HT1080 (cell line): Measurements from ENCODE around the gene PTK6. TPM values are rescaled to one million over a fixed set of nuclear protein-coding genes. Genes with fewer than 3 reads are reported as not detected.

ENCODE experiments used
- DNase-seq: peaks from one replicate; pipeline ENCODE4 v3.0.0-alpha.2; 2015; ENCODE audit warnings: low read depth
- total RNA-seq: library from RNA; depleted of rRNA; stranded (reverse); fragments of >200 nt; shearing (Covaris generic); gene quantifications from 2 replicates; pipeline ENCODE4 v1.2.3, GENCODE V29; 2014

PTK6 gene
- total RNA-seq, 1 experiment from 2014 or later: not detected

DNA sequence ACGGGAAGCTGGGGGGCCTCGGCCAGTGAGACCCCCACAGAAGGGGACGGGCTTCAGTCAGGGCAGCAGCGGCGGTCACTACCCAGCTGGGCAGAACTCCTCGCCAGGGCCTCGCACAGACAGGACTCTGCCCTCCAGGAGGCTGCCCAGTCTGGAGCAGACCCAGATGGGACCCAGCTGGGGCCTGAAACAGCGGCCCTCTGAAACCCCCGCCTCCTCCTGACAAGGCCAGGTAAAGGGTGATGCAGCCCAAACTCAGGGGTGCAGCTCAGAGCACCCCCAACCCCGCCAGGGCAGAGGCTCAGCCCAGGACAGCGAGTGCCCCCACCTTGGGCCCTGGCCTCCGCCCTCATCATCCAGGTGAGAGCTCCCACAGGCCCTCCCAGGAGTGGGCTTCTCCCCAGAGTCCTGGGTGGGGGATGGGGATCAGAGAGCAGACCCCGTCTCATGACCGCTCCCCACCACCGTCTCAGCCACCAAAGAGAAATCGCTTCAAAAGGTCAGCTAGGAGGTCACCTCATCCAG is 40.5 kb downstream of the PTK6 start:
- DNase-seq: no peak

DNA sequence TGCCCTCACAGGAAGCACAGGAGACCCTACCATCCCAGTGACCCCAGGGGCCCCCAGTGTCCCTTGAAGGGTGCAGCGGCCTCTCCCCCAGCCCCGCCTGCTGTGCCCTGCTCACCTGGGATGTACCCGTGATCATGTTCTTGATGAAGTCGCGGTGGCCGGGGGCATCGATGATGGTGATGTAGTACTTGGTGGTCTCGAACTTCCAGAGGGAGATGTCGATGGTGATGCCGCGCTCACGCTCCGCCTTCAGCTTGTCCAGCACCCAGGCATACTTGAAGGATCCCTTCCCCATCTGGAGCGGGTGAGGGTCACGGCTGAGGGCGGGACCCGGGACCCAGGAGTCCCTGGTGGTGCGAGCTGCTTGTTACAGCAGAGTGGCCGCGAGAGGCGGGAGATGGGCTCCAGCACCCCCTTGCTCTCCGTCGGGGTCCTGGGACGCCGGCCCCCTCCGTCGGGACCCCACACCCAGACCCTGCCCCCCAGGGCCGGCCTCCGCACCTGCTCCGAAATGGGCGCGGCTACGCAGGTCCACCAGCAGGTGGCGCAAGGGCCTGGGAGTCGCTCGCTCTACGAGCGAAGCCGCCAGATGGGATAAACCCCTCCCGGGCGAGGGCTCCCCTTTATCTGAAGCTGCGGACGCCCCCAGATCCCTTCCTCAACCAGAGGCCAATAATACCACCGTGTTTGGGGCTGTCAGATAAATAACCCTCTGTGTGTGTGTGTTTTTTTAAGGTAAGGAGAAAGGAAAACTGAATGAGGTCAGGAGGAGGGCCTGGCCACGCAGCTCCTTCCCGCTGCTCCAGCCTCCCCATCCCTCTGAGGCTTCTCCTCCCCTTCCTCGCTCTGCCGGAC is 41.2 kb downstream of the PTK6 start:
- DNase-seq: no peak

DNA sequence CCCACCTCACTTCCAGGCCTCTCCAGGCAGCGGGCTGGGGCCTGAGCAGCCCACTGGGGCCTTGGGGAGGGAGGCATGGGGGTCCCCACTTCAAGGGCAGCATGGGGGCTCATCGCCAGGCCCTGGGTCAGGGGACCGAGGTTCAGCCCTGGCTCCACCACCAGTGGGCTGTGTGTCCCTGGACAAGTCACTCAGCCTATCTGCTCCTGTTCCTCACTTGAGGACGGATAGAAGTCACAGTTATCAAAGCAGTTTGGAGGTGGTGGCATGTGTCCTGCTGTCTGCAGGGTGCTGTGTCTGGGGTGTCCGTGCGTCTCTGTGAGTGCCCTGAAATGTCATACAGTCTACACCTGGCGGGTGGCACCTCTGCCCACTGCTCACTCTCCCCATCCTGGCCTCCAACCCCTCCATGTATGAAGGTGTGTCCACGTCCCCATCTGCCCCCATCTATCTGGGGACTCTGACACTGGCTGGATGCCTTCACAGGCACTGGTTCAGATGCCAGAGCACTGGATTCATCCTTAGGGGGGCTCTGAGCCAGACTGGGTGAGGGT is 41.9 kb downstream of the PTK6 start:
- DNase-seq: no peak

DNA sequence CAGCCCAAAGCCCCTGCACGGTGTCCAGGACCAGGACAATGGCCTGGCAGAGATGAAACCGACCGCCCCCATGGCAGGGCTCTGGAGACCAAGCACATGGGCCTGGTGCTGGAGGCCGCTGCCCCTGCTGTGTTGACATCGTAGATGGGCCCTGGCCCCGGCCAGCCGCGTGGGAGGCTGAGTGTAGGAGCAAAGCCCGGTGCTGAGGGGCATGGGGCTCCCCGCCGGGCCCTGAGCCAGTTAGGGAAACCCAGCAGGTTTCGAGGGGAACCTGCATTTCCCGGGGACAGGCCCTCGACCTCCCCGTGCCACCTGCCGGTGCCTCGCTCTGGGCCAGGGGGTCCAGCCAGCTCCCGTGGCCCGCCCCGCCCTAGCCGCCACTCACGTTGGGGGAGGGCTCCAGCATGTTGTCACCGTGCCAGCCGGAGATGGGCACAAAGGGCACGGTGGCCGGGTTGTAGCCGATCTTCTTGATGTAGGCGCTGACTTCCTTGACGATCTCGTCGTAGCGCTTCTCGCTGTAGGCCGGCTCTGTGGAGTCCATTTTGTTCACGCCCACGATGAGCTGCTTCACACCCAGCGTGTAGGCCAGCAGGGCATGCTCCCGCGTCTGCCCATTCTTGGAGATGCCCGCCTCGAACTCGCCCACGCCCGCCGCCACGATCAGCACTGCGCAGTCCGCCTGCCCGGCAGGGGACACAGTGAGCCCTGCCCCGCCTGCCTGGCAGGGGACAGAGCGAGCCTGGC is 42.6 kb downstream of the PTK6 start:
- DNase-seq: no peak

DNA sequence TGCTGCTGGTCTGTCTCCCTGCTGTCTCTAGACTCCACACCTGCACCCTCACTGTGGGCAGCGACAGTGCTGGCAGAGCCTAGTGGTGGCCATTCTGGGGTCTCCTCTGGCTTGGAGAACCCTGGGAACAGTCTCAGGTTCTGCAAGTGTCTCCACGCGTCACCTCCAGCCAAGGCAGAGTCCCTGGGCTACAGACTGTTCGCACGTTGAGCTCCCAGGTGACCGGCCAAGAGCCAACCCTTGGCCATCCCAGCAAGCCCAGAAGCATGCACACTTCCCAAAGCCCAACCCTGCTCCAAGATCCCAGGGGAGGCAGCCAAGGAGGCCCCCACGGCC is 43.1 kb downstream of the PTK6 start:
- DNase-seq: no peak

DNA sequence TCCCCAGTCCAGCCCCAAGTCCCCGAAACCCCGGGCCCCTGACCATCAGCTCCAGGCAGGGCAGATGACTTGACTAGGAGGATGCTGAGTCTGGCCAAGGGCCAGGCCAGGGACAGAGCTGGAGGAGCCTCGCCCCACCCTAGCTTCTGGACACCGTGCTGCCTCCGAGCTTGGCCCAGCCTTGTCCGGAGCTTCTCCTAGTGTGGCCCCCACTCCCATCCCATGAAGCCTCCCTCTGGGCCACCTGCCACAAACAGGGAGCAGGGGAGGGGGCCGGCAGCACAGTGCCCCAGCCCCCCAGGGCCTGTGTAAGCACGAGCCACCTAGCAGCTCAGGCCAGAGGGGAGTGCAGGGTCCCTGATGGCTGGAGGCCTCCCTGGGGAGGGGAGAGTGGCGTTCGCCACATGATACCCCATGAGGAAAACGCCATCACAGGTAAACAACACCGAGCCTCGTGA is 43.6 kb downstream of the PTK6 start:
- DNase-seq: no peak

DNA sequence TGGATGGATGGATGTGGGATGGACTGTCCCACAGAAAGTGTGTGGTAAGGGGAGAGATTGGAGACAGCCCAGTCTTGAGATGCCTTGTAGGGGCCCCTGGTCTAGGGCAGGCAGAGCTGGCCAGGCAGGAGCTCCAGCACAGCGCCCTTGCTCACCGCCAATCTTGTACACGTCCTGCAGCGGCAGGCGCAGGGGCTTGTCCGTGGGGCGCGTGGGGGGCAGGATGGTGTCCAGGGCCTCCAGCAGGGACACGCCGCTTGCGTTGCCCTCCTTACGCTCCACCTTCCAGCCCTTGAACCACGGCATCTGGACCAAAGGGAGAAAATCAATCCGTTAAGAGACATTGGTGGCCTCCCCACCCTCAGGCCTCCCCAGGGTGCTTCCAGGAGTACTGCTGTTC is 44.2 kb downstream of the PTK6 start:
- DNase-seq: no peak

DNA sequence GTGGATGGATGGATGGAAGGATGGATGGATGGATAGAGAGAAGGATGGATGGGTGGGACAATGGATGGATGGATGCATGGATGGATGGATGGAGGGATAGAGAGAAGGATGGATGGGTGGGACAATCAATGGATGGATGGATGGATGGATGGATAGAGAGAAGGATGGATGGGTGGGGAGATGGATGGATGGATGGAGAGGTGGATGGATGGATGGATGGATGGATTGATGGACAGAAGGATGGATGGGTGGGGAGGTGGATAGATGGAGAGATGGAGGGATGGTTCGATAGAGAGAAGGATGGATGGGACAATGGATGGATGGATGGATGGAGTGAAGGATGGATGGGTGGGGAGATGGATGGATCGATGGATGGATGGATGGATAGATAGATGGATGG is 44.7 kb downstream of the PTK6 start:
- no peak for DNase-seq

DNA sequence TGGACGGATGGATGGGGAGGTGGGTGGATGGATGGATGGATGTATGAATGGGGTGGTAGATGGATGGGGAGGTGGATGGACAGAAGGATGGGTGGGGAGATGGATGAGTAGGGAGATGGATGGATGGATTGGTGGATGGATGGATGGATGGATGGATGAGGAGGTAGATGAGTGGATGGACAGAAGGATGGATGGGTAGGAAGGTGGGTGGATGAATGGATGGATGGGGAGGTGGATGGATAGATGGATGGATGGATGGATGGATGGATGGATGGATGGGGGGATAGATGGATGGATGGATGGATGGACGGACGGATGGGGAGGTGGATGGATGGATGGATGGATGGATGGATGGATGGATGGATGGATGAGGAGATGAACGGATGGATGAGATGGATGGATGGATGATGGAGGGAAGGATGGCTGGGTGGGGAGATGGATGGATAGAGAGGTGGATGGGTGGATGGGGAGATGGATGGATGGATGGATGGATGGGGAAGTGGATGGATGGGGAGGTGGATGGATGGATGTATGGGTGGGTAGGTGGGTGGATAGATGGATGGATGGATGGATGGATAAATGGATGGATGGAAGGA is 45.4 kb downstream of the PTK6 start:
- no peak for DNase-seq

DNA sequence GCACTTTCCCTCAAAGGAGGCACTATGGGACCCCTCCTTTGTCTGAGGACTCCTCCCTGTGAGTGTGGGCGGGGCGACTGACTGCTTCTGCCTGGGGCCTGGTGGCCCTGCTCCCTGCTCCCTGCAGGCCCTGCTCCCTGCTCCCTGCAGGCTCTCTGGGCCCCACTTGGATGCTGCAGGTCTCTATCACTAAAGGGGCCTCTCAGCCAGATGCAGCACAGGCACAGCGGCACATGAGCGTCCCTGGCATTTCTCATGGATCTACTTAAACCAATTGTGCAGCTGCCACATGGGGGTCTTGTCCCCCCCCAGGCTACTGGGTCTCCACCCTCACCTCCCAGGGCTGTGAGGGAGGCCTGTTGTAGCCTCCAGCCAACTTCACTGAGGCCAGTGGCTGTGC is 46.1 kb downstream of the PTK6 start:
- no peak for DNase-seq

DNA sequence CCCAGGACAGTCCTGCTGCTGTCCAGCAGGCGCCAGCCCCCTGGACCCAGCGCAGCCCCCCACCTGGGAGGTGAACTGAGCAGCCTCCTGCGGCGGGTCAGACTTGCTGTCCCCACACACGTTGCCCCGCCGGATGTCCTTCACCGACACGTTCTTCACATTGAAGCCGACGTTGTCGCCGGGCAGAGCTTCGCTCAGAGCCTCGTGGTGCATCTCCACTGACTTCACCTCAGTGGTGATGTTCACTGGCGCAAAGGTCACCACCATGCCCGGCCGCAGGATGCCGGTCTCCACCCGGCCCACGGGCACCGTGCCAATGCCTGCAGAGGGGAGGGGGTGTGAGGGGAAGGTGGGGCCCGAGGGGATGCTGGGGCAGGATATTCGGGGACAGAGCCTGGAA is 46.8 kb downstream of the PTK6 start:
- DNase-seq: no peak

DNA sequence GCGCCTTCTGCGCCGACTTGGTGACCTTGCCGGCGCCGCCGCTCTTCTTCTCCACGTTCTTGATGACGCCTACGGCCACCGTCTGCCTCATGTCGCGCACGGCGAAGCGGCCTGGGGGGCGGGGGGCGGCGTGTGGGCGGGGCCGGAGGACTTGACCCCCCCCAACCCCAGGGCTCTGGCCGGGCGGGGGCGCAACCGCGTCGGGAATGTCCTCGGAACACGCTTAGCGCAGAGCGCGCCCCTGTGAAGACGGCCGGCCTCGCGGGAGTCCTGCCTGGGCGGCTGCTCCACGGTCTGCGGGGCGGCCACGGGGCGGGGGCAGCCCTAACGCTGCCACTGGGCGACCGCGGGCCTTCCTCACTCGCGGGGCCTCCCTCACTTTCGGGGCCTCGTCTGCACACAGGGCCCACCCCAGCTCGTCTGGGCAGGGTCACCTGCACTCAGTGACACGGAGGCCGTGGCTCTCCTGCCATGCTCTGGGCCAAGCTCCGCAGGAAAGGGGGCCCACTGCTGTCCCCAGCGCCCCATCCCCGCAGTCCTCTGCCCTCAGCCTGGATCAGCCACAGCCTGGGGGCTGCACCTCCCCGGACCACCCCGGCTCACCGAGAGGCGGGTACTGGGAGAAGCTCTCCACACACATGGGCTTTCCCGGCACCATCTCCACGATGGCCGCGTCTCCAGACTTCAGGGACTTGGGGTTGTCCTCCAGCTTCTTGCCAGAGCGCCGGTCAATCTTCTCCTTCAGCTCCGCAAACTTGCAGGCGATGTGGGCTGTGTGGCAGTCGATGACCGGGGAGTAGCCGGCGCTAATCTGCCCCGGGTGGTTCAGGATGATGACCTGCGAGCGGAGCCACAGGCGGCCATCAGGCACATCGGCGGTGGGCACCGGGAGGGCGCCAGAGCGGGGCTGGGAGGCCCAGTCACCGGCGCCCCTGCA is 48.6 kb downstream of the PTK6 start:
- no peak for DNase-seq

DNA sequence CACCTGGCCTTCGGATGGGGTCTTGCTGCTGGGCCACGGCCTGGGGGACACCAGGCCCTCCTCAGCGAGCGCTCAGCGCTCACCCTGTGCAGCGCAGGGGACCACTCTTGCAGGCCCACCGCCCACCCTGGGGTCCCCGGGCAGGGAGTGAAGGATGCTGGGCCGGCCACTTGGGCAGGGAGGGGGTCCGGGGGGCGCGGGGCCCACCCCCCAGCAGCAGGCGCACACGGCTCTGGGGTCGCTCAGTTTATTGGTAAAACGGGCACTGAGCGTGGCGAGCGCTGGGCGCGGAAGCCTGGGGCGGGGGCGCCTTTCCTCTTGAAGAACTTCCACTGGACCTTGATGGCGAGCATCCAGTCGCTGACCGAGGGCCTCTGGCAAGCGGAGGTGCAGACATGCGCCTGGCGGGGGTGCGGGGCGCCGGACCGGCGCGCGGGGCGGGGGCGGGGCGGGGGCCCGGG is 49.4 kb downstream of the PTK6 start:
- DNase-seq: no peak

DNA sequence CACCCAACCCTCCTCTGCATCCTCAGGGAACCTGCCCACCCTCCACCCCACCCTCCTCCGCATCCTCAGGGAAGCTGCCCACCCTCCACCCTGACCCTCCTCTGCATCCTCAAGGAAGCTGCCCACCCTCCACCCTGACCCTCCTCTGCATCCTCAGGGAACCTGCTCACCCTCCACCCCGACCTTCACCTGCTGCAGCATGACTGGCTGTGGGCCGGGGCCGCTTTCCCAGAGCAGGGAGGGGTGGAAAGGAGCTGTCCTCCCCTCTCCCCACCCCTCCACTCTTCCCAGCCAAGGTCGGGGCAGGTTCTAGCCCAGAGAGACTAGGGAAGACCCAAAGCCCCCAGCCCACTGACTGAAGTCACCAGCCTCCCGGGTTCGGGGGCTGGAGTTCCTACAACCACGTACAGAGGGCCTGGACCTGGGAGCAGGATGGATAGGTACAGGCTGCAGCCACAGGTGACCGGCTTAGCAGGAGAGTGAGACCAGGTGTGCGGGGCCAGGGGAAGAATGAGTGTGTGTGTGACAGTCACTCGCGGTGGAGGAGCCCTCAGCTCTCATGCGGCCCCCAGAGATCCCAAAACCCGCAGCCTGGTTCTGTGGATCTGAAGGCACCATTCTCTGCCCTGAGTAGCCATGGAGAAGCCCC is 49.9 kb downstream of the PTK6 start:
- no peak for DNase-seq

DNA sequence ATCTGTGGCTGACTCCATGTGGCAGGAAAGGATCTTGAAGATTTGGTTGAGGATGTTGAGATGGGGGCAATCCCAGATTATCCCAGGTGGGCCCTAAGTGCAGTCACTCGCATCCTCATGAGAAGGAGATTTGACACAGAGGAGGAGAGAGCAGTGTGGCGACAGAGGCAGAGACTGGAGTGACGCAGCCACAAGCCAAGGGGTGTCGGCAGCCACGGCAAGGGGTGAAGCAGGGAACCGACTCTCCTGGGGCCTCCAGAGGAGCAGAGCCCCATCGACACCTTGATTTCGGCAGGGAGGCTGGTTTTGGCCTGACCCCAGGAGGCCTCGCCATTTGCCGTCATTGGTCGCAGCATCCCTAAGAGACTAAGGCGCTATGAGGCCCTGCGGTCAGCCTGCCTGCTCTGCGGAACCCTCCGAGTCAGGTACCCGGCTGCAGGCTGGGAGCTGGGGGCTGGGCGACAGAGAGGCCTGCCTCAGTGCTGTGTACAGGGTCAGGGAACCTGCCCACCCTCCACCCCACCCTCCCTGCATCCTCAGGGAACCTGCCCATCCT is 50.8 kb downstream of the PTK6 start:
- DNase-seq: no peak

DNA sequence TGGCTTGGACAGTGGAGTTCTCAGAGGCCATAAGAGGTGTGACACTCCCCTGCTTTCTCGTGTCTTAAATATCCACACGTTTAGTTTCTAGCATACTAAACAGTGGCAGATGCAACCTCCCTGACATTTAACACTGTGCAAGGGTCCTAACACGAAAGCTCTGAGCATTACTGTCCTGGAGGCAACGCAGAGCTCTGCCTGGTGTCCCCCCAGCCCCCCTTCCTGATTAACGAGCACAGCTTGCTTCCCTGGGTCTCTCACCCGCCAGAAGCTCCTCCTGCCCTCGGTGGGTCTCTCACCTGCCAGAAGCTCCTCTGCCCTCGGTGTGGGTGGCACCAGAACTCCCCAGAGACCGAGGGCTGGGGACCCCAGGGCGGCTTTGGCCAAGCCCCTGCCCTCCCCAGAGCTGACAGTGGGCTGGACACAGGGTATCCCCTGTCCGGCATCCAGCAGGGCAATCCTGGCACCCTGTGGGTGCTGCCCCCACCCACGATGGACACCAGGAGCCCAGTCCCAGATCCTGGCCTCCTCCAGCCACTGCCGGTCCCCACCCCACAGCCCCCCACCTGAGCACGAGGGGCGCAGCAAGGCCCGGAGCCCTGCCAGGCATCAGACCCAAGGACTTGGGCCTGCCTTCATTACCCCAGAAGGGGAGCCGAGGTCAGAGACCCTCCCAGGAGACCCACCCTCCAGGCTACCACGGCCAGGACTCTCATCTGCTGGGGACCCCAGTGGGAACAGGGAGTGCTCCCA is 52.3 kb downstream of the PTK6 start:
- DNase-seq: no peak

DNA sequence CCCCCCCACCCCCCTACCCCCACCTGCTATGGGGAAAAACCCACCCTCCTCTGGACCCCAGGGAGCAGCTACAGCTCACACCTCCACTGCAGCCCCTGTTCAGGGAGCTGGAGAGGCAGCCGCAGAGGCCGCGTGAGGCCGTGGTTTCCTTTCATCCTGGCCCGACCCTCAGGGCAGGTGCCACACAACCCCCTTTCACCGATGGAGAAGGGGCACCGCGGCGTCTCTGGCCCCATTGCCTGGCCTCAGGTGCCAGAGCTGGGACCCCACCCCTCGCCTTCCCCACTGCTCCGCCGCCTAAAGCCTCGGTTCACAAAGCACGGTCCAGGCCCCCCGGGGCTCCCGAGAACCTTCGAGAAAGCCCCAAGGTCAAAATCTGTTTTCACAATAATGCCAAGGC is 52.9 kb downstream of the PTK6 start:
- DNase-seq: no peak

DNA sequence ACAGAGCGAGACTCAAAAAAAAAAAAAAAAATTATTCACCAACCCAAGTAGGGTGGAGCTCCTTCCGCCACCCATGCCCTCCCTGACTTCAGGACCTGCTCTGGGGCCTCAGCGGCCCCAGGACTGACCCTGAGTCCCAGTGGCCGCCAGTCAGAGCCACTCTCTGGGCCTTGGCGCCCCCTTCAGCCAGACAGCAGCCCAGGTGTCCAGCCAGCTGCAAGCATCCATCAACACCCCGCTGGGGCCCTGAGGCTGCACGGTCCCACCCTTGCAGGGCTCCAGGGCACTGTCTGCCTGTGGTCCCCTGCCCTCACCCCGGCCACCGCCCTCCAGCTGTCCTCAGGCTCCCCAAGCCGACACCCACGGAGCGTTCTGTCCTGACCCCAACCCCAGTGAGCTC is 53.3 kb downstream of the PTK6 start:
- DNase-seq: no peak

DNA sequence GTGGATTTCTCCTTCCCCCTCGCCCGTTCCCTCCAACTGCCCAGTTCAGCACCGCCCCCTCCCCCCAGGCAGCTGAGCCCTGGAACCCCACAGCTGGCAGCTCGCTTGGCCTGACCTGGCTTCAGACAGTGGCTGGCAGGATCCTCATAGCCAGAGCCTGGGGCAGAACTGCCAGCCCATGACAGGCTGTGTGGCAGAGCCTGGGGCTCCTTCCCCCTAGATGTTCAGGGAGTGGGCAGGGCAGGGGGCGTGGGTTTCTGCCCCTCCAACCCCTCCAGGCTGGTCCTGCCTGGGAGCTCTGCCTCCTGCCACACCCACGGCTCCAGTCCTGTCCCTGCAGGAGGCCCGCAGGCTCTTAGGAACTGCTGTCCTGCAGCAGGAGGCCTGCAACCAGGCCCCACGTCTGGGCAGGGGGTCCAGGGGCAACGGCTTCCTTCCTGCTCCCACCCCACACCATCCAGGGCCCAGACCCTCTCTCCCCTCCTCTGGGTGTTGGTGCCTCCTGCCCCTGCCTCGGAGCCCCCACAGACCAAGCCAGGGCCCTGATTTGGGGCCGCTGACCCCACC is 55.1 kb downstream of the PTK6 start:
- no peak for DNase-seq
